Mucosa of stomach (tissue), 1 donor: ENCODE measurements around the gene KCNQ1.

ENCODE experiments used
- H3K27me3 ChIP-seq: one replicate; pipeline ENCODE4 v1.7.0; 2013; ENCODE audit warnings: mild to moderate bottlenecking, low read length; ENCODE audit not compliant: control insufficient read depth, insufficient read depth
- H3K36me3 ChIP-seq: one replicate; pipeline ENCODE4 v1.7.0; 2013; ENCODE audit warnings: low read length; ENCODE audit not compliant: control insufficient read depth, insufficient read depth
- H3K4me1 ChIP-seq: one replicate; pipeline ENCODE4 v1.7.0; 2013; ENCODE audit warnings: mild to moderate bottlenecking, low read length; ENCODE audit not compliant: control insufficient read depth, insufficient read depth
- H3K4me3 ChIP-seq: one replicate; pipeline ENCODE4 v1.7.0; 2013; ENCODE audit warnings: low read length
- H3K9ac ChIP-seq: one replicate; pipeline ENCODE4 v1.7.0; 2013; ENCODE audit warnings: mild to moderate bottlenecking, low read length, moderate library complexity
- H3K9me3 ChIP-seq: one replicate; pipeline ENCODE4 v1.7.0; 2013; ENCODE audit warnings: mild to moderate bottlenecking, low read length, moderate library complexity; ENCODE audit not compliant: control insufficient read depth
- donor health status: Pancreatic carcinoma.

The KCNQ1 gene

GRCh38 chr11:2586087-2586792 lies 141.4 kb downstream of the KCNQ1 start:
- no peak overlapping the region for H3K4me3 ChIP-seq
- H3K27me3 ChIP-seq, result no peaks in the 10 kb centered on the region
- H3K9me3 ChIP-seq, result no peaks in the 10 kb centered on the region
- H3K36me3 ChIP-seq, result no peaks in the 10 kb centered on the region
- no peaks in the 10 kb centered on the region for H3K4me1 ChIP-seq
- H3K9ac ChIP-seq, result no peak overlapping the region

GRCh38 chr11:2586793-2587131 lies 142.0 kb downstream of the KCNQ1 start:
- H3K4me3 ChIP-seq, result no peak overlapping the region
- H3K4me1 ChIP-seq, result no peaks in the 10 kb centered on the region
- no peak overlapping the region for H3K9ac ChIP-seq
- no peaks in the 10 kb centered on the region for H3K27me3 ChIP-seq
- no peaks in the 10 kb centered on the region for H3K9me3 ChIP-seq
- H3K36me3 ChIP-seq, result no peaks in the 10 kb centered on the region

GRCh38 chr11:2587132-2587930 lies 142.5 kb downstream of the KCNQ1 start:
- Histone ChIP-seq H3K4me3 (no peak overlapping the region), H3K9ac (no peak overlapping the region), H3K4me1 (no peaks in the 10 kb centered on the region), H3K36me3 (no peaks in the 10 kb centered on the region), H3K27me3 (no peaks in the 10 kb centered on the region), H3K9me3 (no peaks in the 10 kb centered on the region)

- Histone ChIP-seq H3K9me3 (no peaks in the 10 kb centered on the region), H3K36me3 (no peaks in the 10 kb centered on the region), H3K4me1 (no peaks in the 10 kb centered on the region), H3K9ac (no peak overlapping the region), H3K27me3 (no peaks in the 10 kb centered on the region), H3K4me3 (no peak overlapping the region)
Observed at GRCh38 chr11:2587976-2588748, 143.4 kb downstream of the KCNQ1 start.

GRCh38 chr11:2588809-2589537 lies 144.2 kb downstream of the KCNQ1 start:
- Histone ChIP-seq H3K9ac (no peak overlapping the region), H3K4me1 (no peaks in the 10 kb centered on the region), H3K4me3 (no peak overlapping the region), H3K9me3 (no peaks in the 10 kb centered on the region), H3K27me3 (no peaks in the 10 kb centered on the region), H3K36me3 (no peaks in the 10 kb centered on the region)

GRCh38 chr11:2589538-2589934 lies 144.7 kb downstream of the KCNQ1 start:
- H3K27me3 ChIP-seq, result no peaks in the 10 kb centered on the region
- no peaks in the 10 kb centered on the region for H3K36me3 ChIP-seq
- H3K4me3 ChIP-seq, result no peak overlapping the region
- no peaks in the 10 kb centered on the region for H3K4me1 ChIP-seq
- H3K9ac ChIP-seq, result no peak overlapping the region
- no peaks in the 10 kb centered on the region for H3K9me3 ChIP-seq

GRCh38 chr11:2590131-2590964 lies 145.5 kb downstream of the KCNQ1 start:
- no peak overlapping the region for H3K4me3 ChIP-seq
- H3K27me3 ChIP-seq, result no peaks in the 10 kb centered on the region
- no peaks in the 10 kb centered on the region for H3K4me1 ChIP-seq
- no peaks in the 10 kb centered on the region for H3K36me3 ChIP-seq
- H3K9me3 ChIP-seq, result no peaks in the 10 kb centered on the region
- no peak overlapping the region for H3K9ac ChIP-seq

- Histone ChIP-seq H3K27me3 (no peaks in the 10 kb centered on the region), H3K9ac (no peak overlapping the region), H3K9me3 (no peaks in the 10 kb centered on the region), H3K36me3 (no peaks in the 10 kb centered on the region), H3K4me3 (no peak overlapping the region), H3K4me1 (no peaks in the 10 kb centered on the region)
Observed at GRCh38 chr11:2590965-2591754, 146.4 kb downstream of the KCNQ1 start.

- Histone ChIP-seq H3K4me1 (no peaks in the 10 kb centered on the region), H3K4me3 (no peak overlapping the region), H3K27me3 (no peaks in the 10 kb centered on the region), H3K9ac (no peak overlapping the region), H3K36me3 (no peaks in the 10 kb centered on the region), H3K9me3 (no peaks in the 10 kb centered on the region)
Observed at GRCh38 chr11:2591805-2592204, 147.0 kb downstream of the KCNQ1 start.

- H3K36me3 ChIP-seq, result no peaks in the 10 kb centered on the region
- H3K4me3 ChIP-seq, result no peak overlapping the region
- H3K4me1 ChIP-seq, result no peaks in the 10 kb centered on the region
- no peaks in the 10 kb centered on the region for H3K27me3 ChIP-seq
- H3K9ac ChIP-seq, result no peak overlapping the region
- H3K9me3 ChIP-seq, result no peaks in the 10 kb centered on the region
Observed at GRCh38 chr11:2592559-2593392, 148.0 kb downstream of the KCNQ1 start.
